Peyer's patch (tissue), 4 donors: Measurements from ENCODE around the gene VGLL3.

Source experiments
- POLR2A ChIP-seq, 2 donors: fragments of 450-650 bp; IDR thresholded peaks; one replicate each; pipeline ENCODE4 v1.5.1; 2017; ENCODE audit warnings: antibody characterized with exemption in 2 of 2, mild to moderate bottlenecking in 2 of 2, moderate library complexity in 2 of 2
- TF ChIP-seq, protein P1 (sequence below), 6 experiments: fragments of 450-650 bp in 4 of 6; fragments of 200-600 bp in 2 of 6; sonication (generic) in 1 of 6; IDR thresholded peaks; one replicate each; pipeline ENCODE4 v1.5.1; 2017 to 2019; ENCODE audit warnings: antibody characterized with exemption in 6 of 6, mild to moderate bottlenecking in 3 of 6, moderate library complexity in 1 of 6

DNA sequence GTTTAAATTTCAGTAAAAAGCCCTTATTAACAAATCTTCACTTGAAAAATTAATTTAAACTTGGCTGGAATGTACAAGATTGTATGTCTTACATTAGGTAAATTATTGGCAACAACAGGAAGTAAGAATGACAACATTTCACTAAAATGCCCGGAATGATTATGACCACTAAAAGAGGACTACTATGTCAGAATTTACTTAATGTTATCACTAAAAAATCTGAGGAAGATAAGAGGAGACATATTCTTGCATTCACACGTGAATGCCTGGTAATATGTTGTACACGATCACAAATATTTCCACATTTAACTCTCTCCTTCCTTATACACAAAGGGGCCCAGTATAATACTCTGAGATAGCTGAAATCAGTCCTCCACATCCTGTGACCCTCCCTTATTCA is 29.7 kb downstream of the VGLL3 start:
- TF ChIP-seq POLR2A (IDR thresholded peaks at IDR 0.05): no peak
- TF ChIP-seq, protein P1, sequence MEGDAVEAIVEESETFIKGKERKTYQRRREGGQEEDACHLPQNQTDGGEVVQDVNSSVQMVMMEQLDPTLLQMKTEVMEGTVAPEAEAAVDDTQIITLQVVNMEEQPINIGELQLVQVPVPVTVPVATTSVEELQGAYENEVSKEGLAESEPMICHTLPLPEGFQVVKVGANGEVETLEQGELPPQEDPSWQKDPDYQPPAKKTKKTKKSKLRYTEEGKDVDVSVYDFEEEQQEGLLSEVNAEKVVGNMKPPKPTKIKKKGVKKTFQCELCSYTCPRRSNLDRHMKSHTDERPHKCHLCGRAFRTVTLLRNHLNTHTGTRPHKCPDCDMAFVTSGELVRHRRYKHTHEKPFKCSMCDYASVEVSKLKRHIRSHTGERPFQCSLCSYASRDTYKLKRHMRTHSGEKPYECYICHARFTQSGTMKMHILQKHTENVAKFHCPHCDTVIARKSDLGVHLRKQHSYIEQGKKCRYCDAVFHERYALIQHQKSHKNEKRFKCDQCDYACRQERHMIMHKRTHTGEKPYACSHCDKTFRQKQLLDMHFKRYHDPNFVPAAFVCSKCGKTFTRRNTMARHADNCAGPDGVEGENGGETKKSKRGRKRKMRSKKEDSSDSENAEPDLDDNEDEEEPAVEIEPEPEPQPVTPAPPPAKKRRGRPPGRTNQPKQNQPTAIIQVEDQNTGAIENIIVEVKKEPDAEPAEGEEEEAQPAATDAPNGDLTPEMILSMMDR (IDR thresholded peaks at IDR 0.05): no peak
